Gastrocnemius medialis (tissue), 4 donors: ENCODE data around the gene NHSL1. TPM values are rescaled to one million over a fixed set of nuclear protein-coding genes. Genes with fewer than 3 reads are reported as not detected.

Experiments used
- ATAC-seq, 2 donors: fragments of 150-250 bp; one replicate each; pipeline ENCODE4 v1.9.1; 2016
- DNase-seq, 2 donors: peaks; one replicate each; pipeline ENCODE4 v3.0.0-alpha.2; 2019
- H3K27ac ChIP-seq, 4 donors: fragments of 200-600 bp; sonication (generic); 1 replicate in 1 of 4; 2 replicates in 3 of 4; pipeline ENCODE4 v1.5.1; 2016 to 2018; ENCODE audit warnings: mild to moderate bottlenecking in 2 of 4, moderate library complexity in 1 of 4
- H3K27me3 ChIP-seq, 3 donors: fragments of 200-600 bp; sonication (generic) in 2 of 3; 1 replicate in 1 of 3; 2 replicates in 2 of 3; pipeline versions ENCODE4 v1.5.1 to v1.6.0; 2016 to 2019; ENCODE audit warnings: mild to moderate bottlenecking in 1 of 3, moderate library complexity in 1 of 3
- H3K36me3 ChIP-seq, 2 donors: fragments of 200-600 bp; sonication (generic) in 1 of 2; one replicate each; pipeline ENCODE4 v1.5.1; 2017 to 2018
- H3K4me1 ChIP-seq, 2 donors: fragments of 200-600 bp; sonication (generic) in 1 of 2; one replicate each; pipeline ENCODE4 v1.5.1; 2016 to 2017; ENCODE audit warnings: mild to moderate bottlenecking in 2 of 2
- H3K4me3 ChIP-seq, 4 donors: fragments of 200-600 bp; sonication (generic) in 3 of 4; 1 replicate in 1 of 4; 2 replicates in 3 of 4; pipeline ENCODE4 v1.5.1; 2016 to 2019; ENCODE audit warnings: mild to moderate bottlenecking in 2 of 4
- H3K9me3 ChIP-seq, 3 donors: fragments of 200-600 bp; sonication (generic) in 2 of 3; 1 replicate in 1 of 3; 2 replicates in 2 of 3; pipeline ENCODE4 v1.5.1; 2016 to 2019
- CTCF ChIP-seq, 5 experiments: fragments of 450-650 bp in 3 of 5; fragments of 200-600 bp in 2 of 5; sonication (generic) in 2 of 5; IDR thresholded peaks in 4 of 5; conservative IDR thresholded peaks in 1 of 5; 1 replicate in 4 of 5; 2 replicates in 1 of 5; pipeline ENCODE4 v1.5.1; 2016 to 2019; ENCODE audit warnings: antibody characterized with exemption in 5 of 5, mild to moderate bottlenecking in 3 of 5, moderate library complexity in 3 of 5
- POLR2A ChIP-seq, 2 donors: fragments of 450-650 bp; IDR thresholded peaks; one replicate each; pipeline ENCODE4 v1.6.1; 2017; ENCODE audit warnings: antibody characterized with exemption in 2 of 2, mild to moderate bottlenecking in 2 of 2, moderate library complexity in 2 of 2
- in situ Hi-C, 4 donors: fragments of 200-750 bp; cut with MboI; loops; one replicate each; pipeline versions ENCODE4 v1.15.0 to v1.8.0; 2017; ENCODE audit warnings: low sequenced_read_pairs in 4 of 4
- intact Hi-C: fragments of 100-400 bp; cut with DNase I; formaldehyde crosslinking; loops from one replicate; pipeline ENCODE4 v1.15.1; 2023; ENCODE audit warnings: low total_unique reads
- total RNA-seq, 4 donors: library from RNA; depleted of rRNA; stranded (reverse); fragments of >200 nt; gene quantifications; one replicate each; pipeline versions ENCODE4 v1.1.0 to v1.2.3, GENCODE V29; 2016

NHSL1 gene
- total RNA-seq, 4 donors from 2014 or later: 0.31 to 2.0 (median 1.1) TPM

GRCh38 chr6:138531387-138531786, 32.1 kb upstream of the NHSL1 start:
- intact Hi-C loops (no loop called here), in situ Hi-C loops (no loop called here)
- Histone ChIP-seq H3K27me3 (no peaks in the 10 kb centered on the region), H3K27ac (no peak overlapping the region), H3K4me3 (no peak overlapping the region), H3K36me3 (no peaks in the 10 kb centered on the region), H3K9me3 (no peaks in the 10 kb centered on the region), H3K4me1 (no peaks in the 10 kb centered on the region)
- TF ChIP-seq CTCF (IDR thresholded peaks at IDR 0.05 in 4 of 5, conservative IDR thresholded peaks at IDR 0.05 in 1 of 5) (no peak), POLR2A (IDR thresholded peaks at IDR 0.05) (no peak)
- ATAC-seq: no peak
- no peak for DNase-seq

GRCh38 chr6:138529478-138529877, 30.2 kb upstream of the NHSL1 start:
- Histone ChIP-seq H3K36me3 (no peaks in the 10 kb centered on the region), H3K9me3 (no peaks in the 10 kb centered on the region), H3K27me3 (no peaks in the 10 kb centered on the region), H3K4me3 (no peak overlapping the region), H3K4me1 (no peaks in the 10 kb centered on the region), H3K27ac (no peak overlapping the region)
- intact Hi-C loops (no loop called here), in situ Hi-C loops (no loop called here)
- ATAC-seq (no peak), DNase-seq (no peak)
- TF ChIP-seq POLR2A (IDR thresholded peaks at IDR 0.05) (no peak), CTCF (IDR thresholded peaks at IDR 0.05 in 4 of 5, conservative IDR thresholded peaks at IDR 0.05 in 1 of 5) (no peak)

GRCh38 chr6:138528956-138529355, 29.7 kb upstream of the NHSL1 start:
- intact Hi-C loops: no loop called here
- DNase-seq (no peak), ATAC-seq (no peak)
- Histone ChIP-seq H3K4me3 (no peak overlapping the region), H3K27ac (no peak overlapping the region), H3K36me3 (no peaks in the 10 kb centered on the region), H3K27me3 (no peaks in the 10 kb centered on the region), H3K9me3 (no peaks in the 10 kb centered on the region), H3K4me1 (no peaks in the 10 kb centered on the region)
- TF ChIP-seq POLR2A (IDR thresholded peaks at IDR 0.05) (no peak), CTCF (IDR thresholded peaks at IDR 0.05 in 4 of 5, conservative IDR thresholded peaks at IDR 0.05 in 1 of 5) (no peak)
- in situ Hi-C loops: no loop called here

- H3K27me3 ChIP-seq: no peaks in the 10 kb centered on the region
- no peaks in the 10 kb centered on the region for H3K36me3 ChIP-seq
- no peaks in the 10 kb centered on the region for H3K4me1 ChIP-seq
- H3K9me3 ChIP-seq: no peaks in the 10 kb centered on the region
- no peak for TF ChIP-seq POLR2A (IDR thresholded peaks at IDR 0.05)
- TF ChIP-seq CTCF (IDR thresholded peaks at IDR 0.05 in 4 of 5, conservative IDR thresholded peaks at IDR 0.05 in 1 of 5): no peak
- no peak overlapping the region for H3K4me3 ChIP-seq
- DNase-seq (no peak), ATAC-seq (no peak)
- intact Hi-C loops: no loop called here
- in situ Hi-C loops: no loop called here
- no peak overlapping the region for H3K27ac ChIP-seq
These were observed 28.8 kb upstream of the NHSL1 start for GRCh38 chr6:138528137-138528536.

- no peak for DNase-seq
- H3K9me3 ChIP-seq: no peaks in the 10 kb centered on the region
- no peak overlapping the region for H3K4me3 ChIP-seq
- no peaks in the 10 kb centered on the region for H3K4me1 ChIP-seq
- no peaks in the 10 kb centered on the region for H3K27me3 ChIP-seq
- TF ChIP-seq POLR2A (IDR thresholded peaks at IDR 0.05) (no peak), CTCF (IDR thresholded peaks at IDR 0.05 in 4 of 5, conservative IDR thresholded peaks at IDR 0.05 in 1 of 5) (no peak)
- intact Hi-C loops: no loop called here
- in situ Hi-C loops: no loop called here
- H3K36me3 ChIP-seq: no peaks in the 10 kb centered on the region
- ATAC-seq: no peak
- no peak overlapping the region for H3K27ac ChIP-seq
These were observed 28.3 kb upstream of the NHSL1 start for GRCh38 chr6:138527411-138528088.
